HG02763 (cell line): ENCODE results near the gene MTMR10.

Experiments used
- ATAC-seq: cut with Tn5 transposase; IDR thresholded peaks from one replicate; pipeline ENCODE4 v1.9.1; 2021; ENCODE audit warnings: mild to moderate bottlenecking, moderate library complexity; ENCODE audit not compliant: unreplicated experiment

The MTMR10 gene

DNA sequence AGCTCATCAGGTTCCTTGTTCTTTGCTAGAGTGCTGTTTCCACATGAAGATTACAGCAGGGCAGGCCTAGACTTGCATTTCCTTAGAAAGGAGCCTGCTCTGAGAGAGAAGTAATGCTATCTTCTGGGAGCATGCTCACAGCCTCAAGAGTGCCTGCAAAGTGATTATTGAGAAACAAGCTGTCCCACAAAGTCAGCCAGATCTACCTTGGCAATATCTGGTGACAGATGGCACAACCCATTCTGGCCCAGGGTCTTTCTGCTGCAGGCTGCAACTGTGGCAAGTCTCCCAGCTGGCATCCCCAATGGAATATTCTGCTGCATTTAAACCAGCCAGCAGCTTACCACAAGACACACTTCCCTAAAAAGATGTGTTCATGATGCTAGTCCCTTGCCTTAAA lies 29.3 kb downstream of the MTMR10 start:
- ATAC-seq = no peak

DNA sequence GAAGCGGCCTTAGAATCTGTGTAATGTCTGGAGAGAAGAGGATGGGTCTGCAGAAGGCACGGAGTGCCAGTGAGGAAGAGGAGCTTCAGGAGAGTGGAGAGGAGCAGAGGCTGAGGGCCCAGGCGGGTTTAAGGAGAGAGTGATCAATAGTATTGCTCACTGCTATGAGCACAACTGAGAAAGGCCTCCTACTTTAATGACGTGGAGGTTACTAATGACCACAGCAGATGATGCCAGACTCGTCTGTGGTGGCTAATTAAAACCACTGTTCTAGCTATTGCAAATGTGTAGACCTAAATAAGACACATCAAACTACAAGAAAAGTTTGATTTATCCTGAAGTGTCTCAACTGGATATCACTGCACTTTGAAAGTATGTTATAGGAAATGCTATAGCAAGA lies 33.2 kb downstream of the MTMR10 start:
- ATAC-seq = no peak

DNA sequence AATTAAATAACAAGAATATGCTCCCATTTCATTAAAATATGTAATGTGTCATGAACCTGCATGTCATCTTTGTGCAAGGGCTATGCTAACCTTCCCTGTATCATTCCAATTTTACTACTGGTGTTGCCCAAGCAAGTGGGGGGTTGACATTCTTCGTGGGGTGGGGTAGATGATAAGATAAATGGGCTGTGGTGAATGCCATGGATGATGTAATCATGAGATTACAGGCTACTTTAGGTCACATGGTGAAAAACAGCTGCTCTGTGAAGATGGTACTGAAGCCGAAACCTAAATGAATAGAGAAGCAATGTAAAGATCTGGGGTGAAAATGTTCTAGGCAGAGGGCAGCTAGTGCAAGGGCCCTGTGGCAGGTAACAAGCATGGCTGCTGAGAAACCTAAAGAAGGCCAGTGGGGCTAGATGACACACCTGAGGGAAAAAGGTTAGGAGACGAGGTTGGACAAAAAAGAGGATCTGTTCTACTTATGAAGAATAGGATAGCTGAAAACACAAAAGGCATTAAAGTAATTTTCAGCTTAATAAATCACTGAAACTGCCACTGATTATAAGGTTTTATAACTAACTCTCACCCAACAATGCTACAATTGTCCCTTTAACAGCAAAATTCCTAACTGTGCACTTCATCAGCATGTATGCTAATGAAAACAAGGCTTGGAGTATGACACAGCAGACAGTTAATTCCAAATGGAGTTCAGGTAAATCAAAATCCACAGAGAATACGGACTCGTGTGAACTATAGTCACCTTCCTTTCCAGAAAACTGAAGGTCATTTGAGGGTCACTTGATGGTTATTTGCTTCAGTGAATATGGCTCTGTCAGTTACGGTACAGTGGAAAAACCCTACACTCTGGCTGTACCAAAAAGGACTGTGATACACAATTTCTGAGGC lies 35.0 kb downstream of the MTMR10 start:
- ATAC-seq = no peak

DNA sequence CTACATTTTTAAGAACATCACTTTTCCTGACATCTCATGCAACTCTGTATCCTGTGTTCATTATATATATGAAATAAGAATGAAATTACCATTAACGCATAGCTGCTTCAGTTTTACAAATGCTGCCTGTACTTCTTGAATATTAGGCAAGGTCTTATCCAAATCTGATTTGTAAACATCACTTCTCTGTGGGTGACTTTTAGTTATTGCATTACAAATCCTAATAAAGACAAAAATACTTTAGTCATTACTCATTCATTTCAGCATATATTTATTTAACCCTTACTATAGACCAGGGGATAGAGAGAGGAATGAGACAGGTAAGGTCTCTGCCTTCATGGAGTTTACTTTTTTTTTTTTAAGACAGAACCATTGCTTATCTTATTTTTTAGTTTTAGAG lies 36.8 kb downstream of the MTMR10 start:
- no peak for ATAC-seq

DNA sequence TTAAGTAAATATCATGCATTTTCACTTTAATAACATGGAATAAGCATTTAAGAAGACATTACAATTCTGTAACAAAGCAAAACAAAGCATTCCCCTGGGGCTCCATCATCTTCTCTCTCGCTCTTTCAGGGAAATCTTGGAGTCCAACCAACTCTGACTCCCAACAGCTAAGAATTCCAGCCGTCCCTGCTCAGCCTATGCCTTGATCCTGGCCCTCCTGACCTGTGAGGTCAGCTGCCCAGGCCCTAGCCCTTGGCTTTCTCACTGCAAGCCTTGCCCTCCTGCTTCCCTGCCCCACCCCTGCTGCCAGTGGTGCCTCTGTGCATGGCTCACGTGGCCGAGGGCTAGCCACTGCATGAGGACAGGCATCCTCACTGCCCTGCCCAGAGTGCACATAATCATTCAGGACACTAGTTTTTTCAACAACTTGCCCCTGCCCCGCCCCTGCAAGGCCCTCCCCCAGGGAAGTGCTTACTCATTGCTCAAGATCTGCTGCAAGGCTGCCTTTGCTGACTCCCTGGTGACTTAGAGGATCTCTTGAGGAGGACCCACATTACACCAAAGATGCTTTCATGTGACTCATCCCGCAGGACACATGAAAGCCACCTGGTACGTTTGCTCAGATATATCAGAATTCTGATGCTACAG lies 37.6 kb downstream of the MTMR10 start:
- no peak for ATAC-seq

DNA sequence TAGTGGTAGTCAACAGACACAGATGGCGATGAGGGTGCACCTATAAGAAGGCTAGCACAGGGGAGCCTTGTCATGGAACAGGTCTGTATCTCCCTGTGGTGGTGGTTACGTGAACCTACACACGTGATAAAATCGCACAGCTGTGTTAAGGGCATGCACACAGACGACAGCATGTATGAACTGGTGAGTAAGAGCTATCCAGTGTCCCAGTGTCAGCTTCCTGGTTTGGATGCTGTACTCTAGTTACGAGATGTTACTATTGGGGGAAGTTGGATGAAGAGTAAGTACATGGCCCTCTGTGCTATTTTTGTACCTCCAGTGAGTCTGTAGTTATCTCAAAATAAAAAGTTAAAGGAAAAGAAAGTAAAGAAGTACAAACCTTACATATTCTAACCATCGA lies 38.2 kb downstream of the MTMR10 start:
- ATAC-seq = no peak

DNA sequence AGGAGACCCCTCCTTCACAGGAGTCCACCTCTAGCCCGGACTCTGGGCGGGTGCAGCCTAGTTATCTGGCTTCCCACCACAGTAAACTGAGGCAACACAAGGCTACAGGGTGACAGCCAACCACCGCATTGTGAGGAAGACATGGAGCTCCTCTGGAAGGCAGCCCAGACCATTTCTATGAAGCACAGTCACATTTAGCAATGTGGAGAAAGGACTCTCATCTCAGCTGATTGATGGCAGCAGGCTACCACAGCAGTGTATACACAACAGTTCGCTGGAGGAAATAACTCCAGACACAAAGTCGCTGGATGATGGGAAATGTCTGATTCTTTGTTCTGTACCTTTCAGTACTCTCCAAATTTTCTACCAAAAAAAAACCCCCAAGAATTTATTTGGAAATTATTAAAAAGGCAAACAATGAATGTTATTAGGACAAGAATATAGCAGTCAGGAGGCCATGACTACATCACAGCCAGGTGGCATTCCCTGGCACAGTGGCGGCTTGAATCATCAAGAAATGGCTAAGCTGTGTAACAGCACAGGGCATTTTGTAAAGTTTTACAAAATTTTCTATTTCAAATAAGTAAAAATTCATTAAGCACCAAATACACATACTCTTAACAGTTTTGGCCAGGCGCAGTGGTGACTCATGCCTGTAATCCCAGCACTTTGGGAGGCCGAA lies 47.6 kb downstream of the MTMR10 start:
- ATAC-seq = no peak

DNA sequence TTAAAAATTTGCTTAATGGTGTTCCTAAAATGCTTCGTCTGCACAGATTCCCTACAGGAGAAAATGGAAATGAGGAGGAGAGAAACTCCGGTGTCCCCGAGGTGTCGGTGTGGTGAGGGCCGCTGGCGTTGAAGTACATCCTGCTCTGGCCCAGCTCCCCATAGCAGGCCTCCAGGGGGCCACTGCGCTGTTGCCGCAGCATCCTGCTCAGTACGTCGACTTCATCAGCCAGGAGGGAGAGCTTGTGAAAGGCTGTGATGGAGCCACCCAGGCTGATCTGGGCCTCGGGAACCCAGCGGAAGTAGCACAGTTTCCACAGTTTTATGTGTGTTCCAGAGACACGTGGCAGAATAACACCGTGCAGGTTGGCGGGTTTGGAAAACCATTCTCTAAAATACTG lies 49.9 kb downstream of the MTMR10 start:
- ATAC-seq = no peak

DNA sequence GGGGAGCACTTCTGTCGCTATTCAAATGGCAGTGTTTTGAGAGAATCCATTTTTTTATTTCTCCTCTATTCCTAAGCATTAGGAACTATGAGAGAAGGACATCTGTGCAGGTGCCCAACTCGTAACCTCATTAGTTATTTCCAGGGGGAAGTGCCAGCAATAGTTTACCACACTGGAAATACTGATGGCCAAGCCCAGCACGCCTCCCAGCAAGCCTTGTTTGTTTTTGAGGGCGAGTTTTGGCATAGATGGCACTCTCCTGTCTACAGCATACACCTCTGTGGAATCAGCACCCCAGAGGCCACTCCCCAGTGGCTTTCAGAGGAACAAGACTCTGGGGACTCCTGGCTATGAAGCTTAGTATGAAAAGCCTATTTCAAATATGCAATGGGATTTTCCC lies 51.1 kb downstream of the MTMR10 start:
- ATAC-seq = no peak

DNA sequence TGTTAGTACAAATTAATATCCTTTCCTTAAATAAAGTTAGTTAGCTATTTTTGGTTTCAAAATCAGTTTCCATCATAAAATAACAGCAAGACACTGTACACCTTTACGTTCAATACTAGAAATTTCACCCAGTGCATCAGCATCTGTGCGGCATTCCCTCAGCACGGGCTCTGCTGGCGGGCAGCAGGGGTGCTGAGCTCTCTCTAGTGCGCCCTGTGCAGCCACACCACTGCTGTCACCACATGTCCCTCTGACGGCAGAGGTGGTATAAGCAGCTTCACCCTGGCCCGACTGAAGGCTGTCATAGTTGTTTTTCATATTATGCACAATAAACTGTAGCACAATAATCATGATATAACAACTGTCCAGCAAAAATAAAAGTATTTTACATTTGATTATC lies 52.3 kb downstream of the MTMR10 start:
- no peak for ATAC-seq

DNA sequence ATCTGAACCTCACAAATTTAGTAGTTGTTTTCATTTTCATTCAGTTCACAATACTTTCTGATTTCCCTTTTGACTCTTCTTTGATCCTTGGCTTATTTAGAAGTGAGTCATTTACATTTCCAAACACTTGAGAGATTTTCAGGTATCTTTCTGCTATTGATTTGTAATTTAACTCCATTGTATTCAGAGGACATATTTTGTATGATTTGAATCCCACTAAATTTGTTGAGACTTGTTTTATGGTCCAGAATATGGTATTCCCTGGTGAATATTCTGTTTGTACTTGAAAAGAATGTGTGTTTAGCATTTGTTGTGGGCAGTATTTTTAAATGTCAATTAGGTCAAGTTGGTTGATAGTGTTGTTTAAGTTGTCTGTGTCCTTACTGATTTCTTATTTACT lies 58.1 kb downstream of the MTMR10 start:
- ATAC-seq = no peak

DNA sequence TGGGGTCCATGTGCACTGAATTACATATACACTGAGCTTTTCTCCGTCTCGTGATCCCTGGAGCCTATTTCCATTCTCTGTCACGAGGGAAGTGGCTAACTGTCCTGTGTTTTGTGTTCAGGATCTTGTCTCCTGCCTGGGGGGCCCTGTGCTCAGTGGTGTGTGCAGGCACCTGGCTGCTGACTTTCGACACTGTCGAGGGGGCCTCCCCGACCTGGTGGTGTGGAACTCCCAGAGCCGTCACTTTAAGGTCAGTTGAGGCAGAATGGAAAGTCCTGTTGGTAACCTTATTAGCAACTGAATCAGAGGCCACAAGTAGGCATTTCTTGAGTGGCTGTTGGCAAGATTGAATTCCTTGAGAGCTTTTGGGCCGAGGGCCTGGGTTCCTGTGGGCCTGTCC lies 61.0 kb downstream of the MTMR10 start:
- no peak for ATAC-seq

DNA sequence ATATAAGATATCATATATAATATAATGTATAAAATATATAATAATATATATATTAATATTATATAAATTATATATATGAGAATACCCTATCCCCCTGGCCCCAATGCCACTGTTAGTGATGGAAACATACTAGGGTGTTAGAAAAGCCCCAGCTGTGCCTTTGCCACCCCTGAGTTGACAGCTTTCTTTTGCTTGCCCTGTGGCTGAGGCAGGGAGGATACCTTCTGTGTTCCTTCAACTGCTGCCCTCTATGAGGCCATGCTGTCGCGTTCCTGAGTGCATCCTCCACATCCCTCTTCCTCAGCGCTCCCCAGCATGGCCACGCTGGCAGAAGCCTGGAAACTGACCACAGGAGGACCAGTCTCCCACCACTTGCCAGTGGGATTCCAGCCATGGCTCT lies 61.4 kb downstream of the MTMR10 start:
- no peak for ATAC-seq

DNA sequence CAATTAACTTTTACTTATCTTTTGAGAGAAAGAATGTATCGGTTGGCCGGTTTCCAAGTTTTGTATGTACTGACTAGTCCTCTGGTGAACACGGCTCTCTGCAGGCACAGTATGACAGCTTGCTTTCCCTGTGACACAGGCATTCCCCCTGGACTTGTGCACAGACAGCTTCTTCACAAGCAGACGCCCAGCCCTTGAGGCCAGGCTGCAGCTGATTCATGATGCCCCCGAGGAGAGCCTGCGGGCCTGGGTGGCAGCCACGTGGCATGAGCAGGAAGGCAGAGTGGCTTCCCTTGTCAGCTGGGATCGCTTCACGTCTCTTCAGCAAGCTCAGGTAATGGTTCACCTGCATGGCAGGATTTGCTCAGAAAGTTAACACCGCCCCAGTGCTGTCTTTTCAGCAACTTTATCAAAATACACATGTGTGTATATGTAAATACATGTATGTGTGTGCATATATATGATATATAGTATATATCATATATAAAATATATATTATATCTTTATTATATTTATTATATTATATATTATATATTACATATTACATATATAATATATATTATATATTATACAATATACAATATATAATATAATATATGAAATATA lies 62.3 kb downstream of the MTMR10 start:
- no peak for ATAC-seq

DNA sequence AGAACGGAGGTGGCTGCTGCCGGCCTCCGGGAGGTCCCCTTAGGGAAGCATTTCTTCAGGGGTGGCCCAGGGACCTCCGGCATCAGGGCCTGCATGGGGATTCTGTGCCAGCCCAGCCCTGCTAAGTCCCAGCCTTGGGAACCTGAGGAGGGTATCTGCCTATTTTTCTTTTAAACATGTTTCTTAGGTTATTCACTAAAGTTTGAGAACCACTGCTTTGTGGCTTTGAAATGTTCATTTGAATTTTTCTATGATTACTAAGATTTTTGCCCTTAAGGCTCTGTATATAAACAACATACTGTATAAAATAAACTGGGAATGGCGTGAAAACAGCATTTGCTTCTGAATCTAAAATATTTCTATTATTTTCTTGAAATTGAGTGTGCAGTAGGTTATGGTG lies 63.4 kb downstream of the MTMR10 start:
- ATAC-seq = no peak

DNA sequence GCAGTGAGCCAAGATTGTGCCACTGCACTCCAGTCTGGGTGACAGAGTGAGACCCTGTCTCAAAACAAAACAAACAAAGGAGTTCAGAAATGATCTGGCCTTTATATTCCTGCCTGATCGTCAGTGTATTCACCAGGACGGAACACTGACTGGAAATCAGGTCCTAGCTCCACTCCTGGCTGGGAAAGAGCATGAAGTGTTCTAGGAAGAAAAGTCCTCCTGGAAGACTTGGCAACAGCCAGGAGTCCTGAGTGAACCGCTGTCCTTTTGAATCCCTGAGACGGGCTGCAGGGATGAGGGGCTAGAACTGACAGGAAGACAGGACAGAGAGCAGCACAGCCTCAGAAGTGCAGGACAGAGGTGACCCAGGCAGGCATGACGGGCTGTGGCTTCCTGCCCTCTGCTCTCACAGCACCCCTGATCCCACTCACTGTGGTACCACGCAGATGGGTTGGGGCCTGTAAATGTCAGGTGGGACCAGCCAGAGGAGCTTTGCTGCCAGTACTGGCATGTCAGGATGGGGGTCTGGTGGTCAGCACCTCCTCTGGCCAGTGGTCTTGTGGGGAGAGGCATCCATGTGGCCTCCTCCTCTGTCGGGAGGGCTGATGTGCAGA lies 64.2 kb downstream of the MTMR10 start:
- ATAC-seq = no peak

DNA sequence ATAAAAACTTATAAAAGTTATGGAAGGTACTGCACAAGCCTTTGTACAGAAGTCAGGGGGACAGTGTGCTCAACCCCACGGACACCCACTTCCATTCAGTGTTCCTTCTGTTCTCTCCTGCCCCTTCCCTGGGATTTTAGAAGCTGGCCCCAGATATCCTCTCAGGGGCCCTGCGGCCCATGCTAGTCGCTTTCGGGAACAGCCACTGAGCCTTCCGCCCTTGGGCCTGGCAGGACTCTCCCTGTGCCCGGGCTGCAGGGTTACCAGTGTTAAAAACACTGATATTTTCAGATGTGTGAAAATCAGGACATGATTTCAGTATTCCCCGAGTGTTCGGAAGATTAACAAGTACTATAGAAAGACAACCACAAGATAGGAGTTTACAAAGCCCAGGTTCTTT lies 65.3 kb downstream of the MTMR10 start:
- no peak for ATAC-seq

DNA sequence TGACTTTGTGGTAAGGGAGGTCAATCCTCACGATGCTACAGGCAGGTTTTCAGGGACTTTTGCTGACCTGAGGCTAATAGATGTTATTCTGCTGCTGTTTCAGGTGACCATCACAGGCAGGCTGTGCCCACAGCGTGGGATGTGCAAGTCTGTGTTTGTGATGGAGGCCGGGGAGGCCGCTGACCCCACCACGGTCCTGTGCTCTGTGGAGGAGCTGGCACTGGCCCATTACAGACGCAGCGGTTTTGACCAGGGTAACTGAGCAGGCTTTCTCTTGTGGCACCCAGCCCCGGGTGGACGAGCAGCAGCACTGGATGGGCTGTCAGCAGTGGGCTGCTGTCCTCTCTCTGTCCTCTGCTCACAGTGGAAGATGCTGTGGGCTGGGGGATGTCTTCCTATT lies 65.7 kb downstream of the MTMR10 start:
- ATAC-seq = no peak

DNA sequence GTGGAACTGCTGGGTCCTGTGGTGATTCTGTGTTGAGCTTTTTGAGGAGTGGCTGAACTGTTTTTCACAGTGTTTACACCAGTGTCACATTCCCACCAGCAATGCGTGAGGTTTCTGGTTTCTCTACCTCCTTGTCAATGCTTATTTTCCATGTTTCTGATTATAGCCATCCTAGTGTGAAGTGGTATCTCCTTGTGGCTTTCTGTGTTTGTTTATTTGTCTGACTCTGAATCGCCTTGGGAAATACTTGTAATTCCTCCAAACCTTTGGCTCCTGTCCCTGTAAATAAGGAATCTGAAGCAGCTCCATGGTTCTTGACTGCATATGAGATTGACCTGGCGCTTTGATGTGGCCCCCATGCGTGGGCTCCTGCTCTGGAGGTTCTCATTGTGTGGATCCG lies 67.1 kb downstream of the MTMR10 start:
- ATAC-seq = no peak

DNA sequence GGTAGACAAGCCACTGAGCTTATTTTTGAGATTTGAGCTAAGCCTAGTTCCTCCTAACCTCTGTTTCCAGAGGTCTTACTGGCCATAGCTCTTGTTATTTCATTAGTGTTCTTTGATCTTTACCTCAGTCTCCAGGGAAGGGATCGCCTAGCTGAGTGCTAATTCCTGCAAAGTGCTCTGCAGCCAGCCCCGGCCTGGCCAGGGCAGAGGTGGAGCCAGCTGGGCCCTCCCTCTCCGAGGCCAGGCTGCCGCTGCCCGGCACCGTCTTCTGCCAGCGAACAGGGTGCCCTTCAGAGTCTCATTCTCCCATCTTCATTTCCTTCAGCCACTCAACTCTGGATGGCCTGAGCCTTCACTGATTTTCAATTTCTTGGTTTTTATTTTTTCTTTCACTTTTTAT lies 68.0 kb downstream of the MTMR10 start:
- no peak for ATAC-seq
